ENCODE measurements around the gene SFXN5. TPM values are rescaled to one million over a fixed set of nuclear protein-coding genes. Genes with fewer than 3 reads are reported as not detected.

Gene SFXN5
- polyA plus RNA-seq, 1 donor (not counting 4 experiments of a cell fraction or from before 2014, with no cell fraction given), result 6.3 TPM

- Histone ChIP-seq H3K4me3 (ENCODE audit: control insufficient read depth in 2 of 3, extremely low read depth in 1 of 3, insufficient read depth in 2 of 3, low read depth in 1 of 3, low read length in 3 of 3) (peak overlapping the region; percentile 64 to 97 (median 94)), H2AFZ (ENCODE audit: control insufficient read depth, low read length) (peak overlapping the region; percentile 75), H3K4me2 (ENCODE audit: control insufficient read depth, extremely low read depth, insufficient read depth, low read depth, low read length) (peak overlapping the region; percentile 99), H3K79me2 (ENCODE audit: control insufficient read depth, insufficient read depth, low read length) (peaks cover 53% of the 10 kb centered on the region), H3K9ac (ENCODE audit: control insufficient read depth, extremely low read depth, insufficient read depth, low read length) (peak overlapping the region; percentile 97), H3K9me1 (ENCODE audit: control insufficient read depth, extremely low read depth, insufficient read depth, low read length) (no peaks in the 10 kb centered on the region), H3K4me1 (ENCODE audit: control insufficient read depth, extremely low read depth, insufficient read depth, low read length) (peaks cover 30% of the 10 kb centered on the region), H3K27me3 (ENCODE audit: control insufficient read depth, extremely low read depth, insufficient read depth, low read length) (no peaks in the 10 kb centered on the region), H4K20me1 (ENCODE audit: control insufficient read depth, extremely low read depth, insufficient read depth, low read length) (no peaks in the 10 kb centered on the region), H3K9me3 (ENCODE audit: control insufficient read depth, low read depth, low read length) (no peaks in the 10 kb centered on the region), H3K27ac (ENCODE audit: control insufficient read depth, insufficient read depth, low read length) (peak overlapping the region; percentile 94), H3K36me3 (ENCODE audit: control insufficient read depth in 2 of 2, extremely low read depth in 1 of 2, insufficient read depth in 2 of 2, low read length in 2 of 2) (peaks cover 0 to 4% of the 10 kb centered on the region in 2 experiments)
- no peak for FAIRE-seq
- TF ChIP-seq EZH2 (IDR thresholded peaks at IDR 0.05; ENCODE audit: low read length) (no peak), CTCF (optimal IDR thresholded peaks at IDR 0.05 in 1 of 3, IDR thresholded peaks at IDR 0.05 in 1 of 3, conservative IDR thresholded peaks at IDR 0.05 in 1 of 3; ENCODE audit: extremely low read depth in 1 of 3, insufficient read depth in 2 of 3, low read length in 3 of 3) (peak in 1 of 3 experiments; percentile 12)
- dilution Hi-C loops (cut with MboI; ENCODE audit: extremely low pct_ligation_motif_present, low sequenced_read_pairs), result no loop called here
- no peak for DNase-seq (ENCODE audit: low read depth, low spot score)
These were observed 40.8 kb upstream of the SFXN5 start for GRCh38 chr2:73112026-73112912.

- H3K4me1 ChIP-seq (ENCODE audit: control insufficient read depth, extremely low read depth, insufficient read depth, low read length), result peaks cover 37% of the 10 kb centered on the region
- FAIRE-seq (peak; percentile 17), DNase-seq (ENCODE audit: low read depth, low spot score) (peak; percentile 33)
- H3K27me3 ChIP-seq (ENCODE audit: control insufficient read depth, extremely low read depth, insufficient read depth, low read length), result no peaks in the 10 kb centered on the region
- no peak for TF ChIP-seq EZH2 (IDR thresholded peaks at IDR 0.05; ENCODE audit: low read length)
- TF ChIP-seq CTCF (optimal IDR thresholded peaks at IDR 0.05 in 1 of 3, IDR thresholded peaks at IDR 0.05 in 1 of 3, conservative IDR thresholded peaks at IDR 0.05 in 1 of 3; ENCODE audit: extremely low read depth in 1 of 3, insufficient read depth in 2 of 3, low read length in 3 of 3), result peak in 1 of 3 experiments; percentile 12
- H3K27ac ChIP-seq (ENCODE audit: control insufficient read depth, insufficient read depth, low read length), result peak overlapping the region; percentile 94
- no peaks in the 10 kb centered on the region for H3K9me3 ChIP-seq (ENCODE audit: control insufficient read depth, low read depth, low read length)
- H2AFZ ChIP-seq (ENCODE audit: control insufficient read depth, low read length), result peak overlapping the region; percentile 75
- peak overlapping the region; percentile 64 to 97 (median 94) for H3K4me3 ChIP-seq (ENCODE audit: control insufficient read depth in 2 of 3, extremely low read depth in 1 of 3, insufficient read depth in 2 of 3, low read depth in 1 of 3, low read length in 3 of 3)
- H3K4me2 ChIP-seq (ENCODE audit: control insufficient read depth, extremely low read depth, insufficient read depth, low read depth, low read length), result peak overlapping the region; percentile 99
- peak overlapping the region; percentile 97 for H3K9ac ChIP-seq (ENCODE audit: control insufficient read depth, extremely low read depth, insufficient read depth, low read length)
- H3K9me1 ChIP-seq (ENCODE audit: control insufficient read depth, extremely low read depth, insufficient read depth, low read length), result no peaks in the 10 kb centered on the region
- H3K36me3 ChIP-seq (ENCODE audit: control insufficient read depth in 2 of 2, extremely low read depth in 1 of 2, insufficient read depth in 2 of 2, low read length in 2 of 2), result peaks cover 0 to 9% of the 10 kb centered on the region in 2 experiments
- dilution Hi-C loops (cut with MboI; ENCODE audit: extremely low pct_ligation_motif_present, low sequenced_read_pairs), result no loop called here
- peaks cover 63% of the 10 kb centered on the region for H3K79me2 ChIP-seq (ENCODE audit: control insufficient read depth, insufficient read depth, low read length)
- peaks cover 4% of the 10 kb centered on the region for H4K20me1 ChIP-seq (ENCODE audit: control insufficient read depth, extremely low read depth, insufficient read depth, low read length)
These were observed 39.8 kb upstream of the SFXN5 start for GRCh38 chr2:73111073-73112025.
